Neural cell (in vitro differentiated cells): ENCODE data around the gene ARSI. TPM values are rescaled to one million over a fixed set of nuclear protein-coding genes. Genes with fewer than 3 reads are reported as not detected.

Experiments
- H2AFZ ChIP-seq: fragments of 200-600, 300-800 bp; sonication (generic), shearing (Covaris generic); 2 replicates; pipeline ENCODE4 v1.6.0; 2014; ENCODE audit warnings: low read depth, mild to moderate bottlenecking, antibody characterized with exemption, low read length, moderate library complexity
- H3F3A ChIP-seq: fragments of 200-600 bp; shearing (Covaris generic); 2 replicates; pipeline ENCODE4 v1.6.1; 2016; ENCODE audit warnings: mild to moderate bottlenecking, moderate library complexity, mixed read lengths, antibody characterized with exemption, low read length; ENCODE audit not compliant: insufficient read depth, poor library complexity, severe bottlenecking
- H3K27ac ChIP-seq: fragments of 200-600, 300-800 bp; sonication (generic), shearing (Covaris generic); 2 replicates; pipeline ENCODE4 v1.5.1; 2014; ENCODE audit warnings: mild to moderate bottlenecking, low read length, moderate library complexity
- H3K27me3 ChIP-seq: fragments of 300-800, 200-600 bp; sonication (generic), shearing (Covaris generic); 2 replicates; pipeline ENCODE4 v1.6.0; 2014; ENCODE audit warnings: mild to moderate bottlenecking, low read depth, low read length, moderate library complexity; ENCODE audit not compliant: insufficient read depth
- H3K36me3 ChIP-seq: fragments of 300-800, 200-600 bp; sonication (generic), shearing (Covaris generic); 2 replicates; pipeline ENCODE4 v1.5.1; 2014; ENCODE audit warnings: mild to moderate bottlenecking, antibody characterized with exemption, low read length, moderate library complexity; ENCODE audit not compliant: insufficient read depth
- H3K4me2 ChIP-seq: fragments of 300-800, 200-600 bp; sonication (generic), shearing (Covaris generic); 2 replicates; pipeline ENCODE4 v1.6.0; 2014; ENCODE audit warnings: mild to moderate bottlenecking, low read length
- H3K4me3 ChIP-seq: fragments of 300-800, 200-600 bp; sonication (generic), shearing (Covaris generic); 2 replicates; pipeline ENCODE4 v1.5.1; 2014; ENCODE audit warnings: mild to moderate bottlenecking, low read length, moderate library complexity
- H3K79me2 ChIP-seq: fragments of 200-600 bp; shearing (Covaris generic); replicated peaks from 2 replicates; pipeline ENCODE4 v1.6.0; 2014; ENCODE audit warnings: mild to moderate bottlenecking, low read length, moderate library complexity; ENCODE audit not compliant: insufficient read depth
- H3K9ac ChIP-seq: fragments of 300-800, 200-600 bp; sonication (generic), shearing (Covaris generic); 2 replicates; pipeline ENCODE4 v1.6.1; 2016; ENCODE audit warnings: mild to moderate bottlenecking, low read length, mixed read lengths
- H3K9me2 ChIP-seq: fragments of 200-600 bp; shearing (Covaris generic); 2 replicates; pipeline ENCODE4 v1.6.1; 2016; ENCODE audit warnings: mild to moderate bottlenecking, low read length, mixed read lengths; ENCODE audit not compliant: insufficient read depth
- H3K9me3 ChIP-seq: fragments of 200-600, 300-800 bp; sonication (generic), shearing (Covaris generic); 2 replicates; pipeline ENCODE4 v1.6.1; 2016; ENCODE audit warnings: mild to moderate bottlenecking, mixed run types, low read length, moderate library complexity, mixed read lengths
- H4K20me1 ChIP-seq: fragments of 200-600 bp; shearing (Covaris generic); 2 replicates; pipeline ENCODE4 v1.6.1; 2016; ENCODE audit warnings: mild to moderate bottlenecking, mixed run types; ENCODE audit not compliant: insufficient read depth
- CTCF ChIP-seq: fragments of 450-650 bp; IDR thresholded peaks from 2 replicates; pipeline ENCODE4 v1.5.1; 2014; ENCODE audit warnings: antibody characterized with exemption, mild to moderate bottlenecking, moderate library complexity; ENCODE audit not compliant: poor library complexity, severe bottlenecking
- EP300 ChIP-seq: fragments of 450-650 bp; conservative IDR thresholded peaks from 2 replicates; pipeline ENCODE4 v1.6.1; 2014; ENCODE audit warnings: antibody characterized with exemption, mild to moderate bottlenecking, moderate library complexity; ENCODE audit not compliant: poor library complexity, severe bottlenecking
- EZH2 ChIP-seq: fragments of 200-600, 300-800 bp; shearing (Covaris generic), sonication (generic); IDR thresholded peaks from 2 replicates; pipeline ENCODE4 v1.6.1; 2014; ENCODE audit warnings: antibody characterized with exemption, low read length, borderline replicate concordance, mild to moderate bottlenecking; ENCODE audit not compliant: insufficient read depth, poor library complexity, severe bottlenecking
- MXI1 ChIP-seq: fragments of 450-650 bp; conservative IDR thresholded peaks from 2 replicates; pipeline ENCODE4 v1.6.1; 2014; ENCODE audit warnings: antibody characterized with exemption, mild to moderate bottlenecking; ENCODE audit not compliant: poor library complexity, severe bottlenecking
- POLR2AphosphoS5 ChIP-seq: IDR thresholded peaks from 2 replicates; pipeline ENCODE4 v1.6.1; 2012
- RAD21 ChIP-seq: fragments of 450-650 bp; conservative IDR thresholded peaks from 2 replicates; pipeline ENCODE4 v1.6.1; 2014; ENCODE audit warnings: antibody characterized with exemption, mild to moderate bottlenecking, moderate library complexity
- REST ChIP-seq: IDR thresholded peaks from 2 replicates; pipeline ENCODE4 v1.6.1; 2012; ENCODE audit warnings: borderline replicate concordance
- SMC3 ChIP-seq: fragments of 450-650 bp; conservative IDR thresholded peaks from 2 replicates; pipeline ENCODE4 v1.6.1; 2014; ENCODE audit warnings: antibody characterized with exemption, mild to moderate bottlenecking, moderate library complexity; ENCODE audit not compliant: poor library complexity
- TAF1 ChIP-seq: IDR thresholded peaks from 2 replicates; pipeline ENCODE4 v1.6.1; 2012; ENCODE audit warnings: low read depth
- polyA plus RNA-seq: library from polyadenylated mRNA; depleted of rRNA; stranded (reverse); fragments of >200 nt; gene quantifications from 2 replicates; pipeline ENCODE4 v1.2.3, GENCODE V29; 2014

ARSI gene
- polyA plus RNA-seq, 1 donor from 2014 or later = not detected

DNA sequence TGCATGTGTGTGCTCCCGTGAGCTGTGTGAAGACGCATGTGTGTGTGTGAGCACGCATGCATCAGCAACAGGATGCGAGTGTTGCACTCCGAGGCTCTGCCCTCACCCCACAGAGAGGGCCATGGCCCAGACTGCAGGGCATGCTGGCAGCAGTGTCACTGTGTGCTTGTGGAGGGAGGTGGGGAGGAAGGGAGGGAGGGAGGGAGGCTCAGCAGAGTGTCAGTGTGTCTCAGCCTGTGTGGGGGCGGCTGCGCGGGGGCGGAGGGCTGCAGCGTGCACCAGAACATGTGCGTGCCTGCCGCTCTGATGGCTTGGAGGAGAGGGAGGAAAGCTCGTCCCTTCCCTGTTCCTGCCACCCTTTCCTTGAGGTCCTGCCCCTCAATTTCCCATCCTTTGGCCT is 18.4 kb downstream of the ARSI start:
- H3K9me3 ChIP-seq = no peaks in the 10 kb centered on the region
- TF ChIP-seq EP300 (no peak), REST (no peak), SMC3 (no peak), EZH2 (no peak), RAD21 (no peak), MXI1 (no peak), TAF1 (no peak), CTCF (no peak)
- peaks cover 4% of the 10 kb centered on the region for H4K20me1 ChIP-seq
- no peak overlapping the region for H3K4me2 ChIP-seq
- H3K27me3 ChIP-seq = no peaks in the 10 kb centered on the region
- H3F3A ChIP-seq = no peaks in the 10 kb centered on the region
- no peak overlapping the region for H3K27ac ChIP-seq
- H2AFZ ChIP-seq = no peak overlapping the region
- H3K4me3 ChIP-seq = no peak overlapping the region
- H3K9ac ChIP-seq = no peak overlapping the region
- no peaks in the 10 kb centered on the region for H3K9me2 ChIP-seq
- H3K36me3 ChIP-seq = no peaks in the 10 kb centered on the region
- H3K79me2 ChIP-seq = peaks cover 46% of the 10 kb centered on the region

DNA sequence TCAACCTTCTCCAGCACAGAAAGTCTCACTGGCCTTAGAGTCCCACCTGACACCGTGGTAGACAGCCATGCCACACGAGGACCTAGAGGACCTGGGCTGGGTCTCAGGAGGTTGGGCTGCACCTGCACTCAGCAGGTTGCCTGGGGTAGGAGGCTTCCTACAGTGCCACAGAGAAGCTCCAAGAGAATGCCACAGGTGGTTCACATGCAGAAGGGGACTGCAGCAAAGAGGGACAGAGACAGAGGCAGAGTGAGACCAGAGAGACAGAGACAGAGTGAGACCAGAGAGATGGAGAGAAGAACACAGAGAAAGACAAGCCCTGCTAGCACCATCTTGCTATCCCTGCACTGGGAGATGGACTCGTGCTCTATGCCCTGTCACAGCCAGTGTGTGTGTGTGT is 18.8 kb downstream of the ARSI start:
- Histone ChIP-seq H3K9me2 (no peaks in the 10 kb centered on the region), H3K79me2 (peaks cover 42% of the 10 kb centered on the region), H3F3A (no peaks in the 10 kb centered on the region), H3K9me3 (no peaks in the 10 kb centered on the region), H3K36me3 (no peaks in the 10 kb centered on the region), H3K4me3 (no peak overlapping the region), H3K27ac (no peak overlapping the region), H3K9ac (no peak overlapping the region), H3K27me3 (no peaks in the 10 kb centered on the region), H2AFZ (no peak overlapping the region), H4K20me1 (peaks cover 4% of the 10 kb centered on the region), H3K4me2 (no peak overlapping the region)
- no peak for TF ChIP-seq TAF1
- no peak for TF ChIP-seq RAD21
- TF ChIP-seq CTCF = no peak
- no peak for TF ChIP-seq EZH2
- TF ChIP-seq EP300 = no peak
- TF ChIP-seq MXI1 = no peak
- no peak for TF ChIP-seq REST
- TF ChIP-seq SMC3 = no peak
- no peak for TF ChIP-seq POLR2AphosphoS5
